Measurements from ENCODE around the gene RHO.

Gene RHO

DNA sequence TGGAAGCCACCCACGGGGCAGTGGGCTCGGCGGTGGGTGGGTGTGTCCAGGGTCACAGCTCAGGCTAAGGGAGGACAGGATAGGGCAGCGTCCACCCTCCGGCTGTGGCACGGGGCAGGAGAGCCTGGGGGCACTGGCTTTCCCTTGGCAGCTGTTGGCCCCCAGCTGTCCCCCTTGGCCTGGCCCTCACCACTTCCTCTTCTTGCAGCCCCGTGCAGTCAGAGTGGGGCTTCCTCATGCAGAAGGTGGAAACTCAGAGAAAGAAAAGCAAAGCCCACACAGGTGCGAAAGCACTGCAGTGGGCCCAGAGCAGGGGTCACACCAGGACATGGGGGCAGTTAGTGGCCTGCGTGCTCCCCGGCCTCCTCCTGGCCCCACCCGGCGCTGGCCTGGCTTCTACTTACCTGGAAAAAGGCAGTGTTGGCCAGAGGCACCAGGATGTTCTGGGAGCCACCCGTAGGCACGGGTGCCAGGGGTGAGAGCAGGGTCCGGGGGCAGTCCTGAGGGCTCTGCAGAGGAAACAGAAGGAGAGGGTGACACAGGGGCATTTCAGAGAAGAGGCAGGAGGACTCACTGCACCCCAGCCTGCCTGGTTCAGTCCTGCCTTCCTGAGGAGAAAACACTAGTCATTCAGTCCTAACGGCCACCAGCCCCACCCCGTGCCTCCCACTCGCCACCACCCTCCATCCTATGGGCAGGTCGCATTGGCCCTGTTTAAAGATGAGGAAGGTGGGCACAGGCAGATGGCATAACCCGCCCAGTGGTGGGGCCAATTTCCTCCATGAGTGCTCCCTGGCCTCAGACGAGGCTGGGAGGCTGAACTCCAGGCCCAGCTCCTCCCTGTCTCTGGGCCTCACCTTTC is 49.7 kb downstream of the RHO start:
- no peak for DNase-seq (ENCODE audit: low read depth)

DNA sequence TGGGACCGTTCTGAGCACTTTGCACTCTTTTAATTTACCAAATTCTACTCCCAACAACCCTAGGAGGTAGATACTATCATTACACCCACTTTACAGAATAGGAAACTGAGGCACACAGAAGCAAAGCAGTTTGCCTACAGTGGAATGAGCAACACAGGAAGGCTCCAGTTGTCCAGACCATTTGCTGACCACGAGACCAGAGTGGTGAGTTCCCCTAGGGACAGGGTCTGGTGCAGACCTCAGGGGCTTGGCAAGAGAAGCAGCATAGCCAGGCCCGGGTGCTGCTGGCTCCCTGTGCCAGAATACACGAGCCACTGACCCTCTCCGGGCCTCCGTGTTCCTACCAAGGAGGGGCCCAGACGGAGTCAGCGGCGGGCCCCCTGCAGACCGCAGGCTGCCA is 51.6 kb downstream of the RHO start:
- DNase-seq (ENCODE audit: low read depth), result no peak

DNA sequence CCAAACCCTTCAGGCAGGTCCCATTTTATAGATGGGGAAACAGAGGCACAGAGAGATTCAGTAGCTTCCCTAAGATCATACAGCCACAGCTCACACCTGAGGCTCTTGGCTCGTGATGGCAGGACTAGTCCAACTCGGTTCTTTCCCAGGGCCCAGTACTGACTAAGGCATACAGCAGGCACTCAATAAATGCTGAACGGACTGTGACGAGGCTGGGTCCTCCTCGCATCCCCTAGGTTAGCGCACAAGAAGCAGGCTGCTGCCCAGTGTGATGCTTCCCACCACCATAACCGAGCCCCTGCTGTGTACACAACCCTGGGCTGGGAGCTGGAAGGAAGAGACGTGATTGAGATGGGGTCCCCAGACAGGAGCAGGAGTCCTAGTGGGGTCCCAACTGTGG is 53.2 kb downstream of the RHO start:
- no peak for DNase-seq (ENCODE audit: low read depth)

DNA sequence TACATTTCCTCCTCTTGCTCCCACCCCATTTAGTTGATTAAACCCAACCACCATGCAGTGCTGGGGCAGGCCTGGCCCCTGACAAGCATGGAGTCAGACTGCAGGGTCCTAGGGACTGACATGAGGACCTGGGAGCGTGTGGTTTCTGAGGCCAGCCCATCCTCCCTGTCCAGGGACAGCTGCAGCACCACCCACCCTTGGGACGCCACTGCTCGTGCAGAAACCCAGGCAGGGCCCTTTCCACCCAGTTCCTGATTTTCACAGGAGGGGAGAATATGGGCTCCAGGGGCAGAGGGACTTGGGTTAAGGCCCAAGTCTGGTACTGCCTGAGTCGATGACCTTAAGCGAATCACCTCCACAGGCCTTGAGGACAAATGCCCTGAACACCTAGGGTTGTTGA is 54.4 kb downstream of the RHO start:
- DNase-seq (ENCODE audit: low read depth), result no peak

DNA sequence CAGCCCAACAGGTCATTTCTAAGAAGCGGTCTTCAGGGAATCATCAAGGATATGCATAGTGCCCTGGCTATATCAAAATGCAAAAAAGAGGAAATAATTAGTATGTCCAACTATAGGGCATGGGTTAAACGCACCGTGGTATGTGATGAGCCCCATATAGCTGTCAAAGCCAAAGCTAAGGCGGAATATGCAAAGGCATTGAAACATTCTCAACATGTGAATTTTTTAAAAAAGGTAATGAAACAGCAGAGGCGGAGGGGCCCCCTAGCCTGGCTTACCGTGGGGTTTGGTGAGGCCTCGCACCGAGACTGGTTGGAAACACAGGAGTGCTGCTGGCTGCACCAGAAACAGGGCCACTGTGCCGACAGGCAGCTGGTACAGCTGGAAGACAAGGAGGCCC is 54.9 kb downstream of the RHO start:
- no peak for DNase-seq (ENCODE audit: low read depth)

DNA sequence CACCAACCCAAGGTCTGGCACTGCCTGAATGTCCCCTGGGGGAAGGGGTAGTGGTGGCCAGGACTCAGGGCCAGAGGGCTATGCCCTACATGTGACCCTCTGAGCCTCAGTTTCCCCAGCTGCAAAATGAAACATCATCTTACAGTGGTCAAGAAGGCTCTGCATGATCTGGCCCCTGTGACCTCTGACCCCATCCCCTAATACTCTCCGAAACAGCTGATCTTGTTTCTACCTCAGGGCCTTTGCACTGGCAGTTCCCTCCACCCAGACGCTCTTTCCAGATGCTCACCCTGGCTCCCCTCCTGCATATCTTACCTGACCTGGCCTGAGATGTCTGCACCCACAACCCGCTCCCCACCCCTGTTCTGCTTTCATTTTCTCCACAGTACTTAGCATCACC is 56.2 kb downstream of the RHO start:
- no peak for DNase-seq (ENCODE audit: low read depth)
